ENCODE results near the gene ARHGAP6. TPM values are rescaled to one million over a fixed set of nuclear protein-coding genes. Genes with fewer than 3 reads are reported as not detected.

Gene ARHGAP6
- total and polyA plus RNA-seq, 4 donors: 6.0 to 18.2 (median 12.3) TPM

- Histone ChIP-seq H3K4me1 (ENCODE audit: control insufficient read depth in 5 of 5, insufficient read depth in 5 of 5, low read length in 5 of 5) (peaks cover 0 to 2% (median 0%) of the 10 kb centered on the region in 5 donors), H3K36me3 (ENCODE audit: control insufficient read depth in 4 of 4, insufficient read depth in 4 of 4, low read length in 4 of 4) (no peaks in the 10 kb centered on the region), H3K27me3 (ENCODE audit: control insufficient read depth in 3 of 3, insufficient read depth in 3 of 3, low read length in 2 of 3) (peaks cover 0 to 22% (median 6%) of the 10 kb centered on the region in 3 donors), H3K9me3 (ENCODE audit: control insufficient read depth in 4 of 4, insufficient read depth in 3 of 4, low read length in 3 of 4) (no peaks in the 10 kb centered on the region), H3K27ac (ENCODE audit: low read depth in 1 of 2, low read length in 1 of 2) (no peak overlapping the region), H3K9ac (ENCODE audit: insufficient read depth in 1 of 2, low read length in 2 of 2) (no peak overlapping the region), H3K4me3 (no peak overlapping the region)
- TF ChIP-seq CTCF (IDR thresholded peaks at IDR 0.05; ENCODE audit: control extremely low read depth, extremely low read depth): no peak
- no peak for DNase-seq
- WGBS, 2 donors: 39 to 65% methylated on average over 3 of the region's 3 CpGs
- no peak for ATAC-seq (ENCODE audit: insufficient read depth, low FRiP score)
Measured at GRCh38 chrX:11285651-11286050, 380.1 kb downstream of the ARHGAP6 start.

GRCh38 chrX:11282043-11282442 lies 383.7 kb downstream of the ARHGAP6 start:
- DNase-seq (no peak), ATAC-seq (ENCODE audit: insufficient read depth, low FRiP score) (no peak)
- Histone ChIP-seq H3K4me1 (ENCODE audit: control insufficient read depth in 5 of 5, insufficient read depth in 5 of 5, low read length in 5 of 5) (no peaks in the 10 kb centered on the region), H3K27me3 (ENCODE audit: control insufficient read depth in 3 of 3, insufficient read depth in 3 of 3, low read length in 2 of 3) (peaks cover 0 to 27% (median 10%) of the 10 kb centered on the region in 3 donors), H3K4me3 (no peak overlapping the region), H3K27ac (ENCODE audit: low read depth in 1 of 2, low read length in 1 of 2) (no peak overlapping the region), H3K36me3 (ENCODE audit: control insufficient read depth in 4 of 4, insufficient read depth in 4 of 4, low read length in 4 of 4) (no peaks in the 10 kb centered on the region), H3K9ac (ENCODE audit: insufficient read depth in 1 of 2, low read length in 2 of 2) (no peak overlapping the region), H3K9me3 (ENCODE audit: control insufficient read depth in 4 of 4, insufficient read depth in 3 of 4, low read length in 3 of 4) (no peaks in the 10 kb centered on the region)
- 33 to 64% methylated on average over 2 of the region's 2 CpGs for WGBS, 2 donors
- no peak for TF ChIP-seq CTCF (IDR thresholded peaks at IDR 0.05; ENCODE audit: control extremely low read depth, extremely low read depth)

- H3K27ac ChIP-seq (ENCODE audit: low read depth in 1 of 2, low read length in 1 of 2): no peak overlapping the region
- H3K9me3 ChIP-seq (ENCODE audit: control insufficient read depth in 4 of 4, insufficient read depth in 3 of 4, low read length in 3 of 4): no peaks in the 10 kb centered on the region
- DNase-seq (no peak), ATAC-seq (ENCODE audit: insufficient read depth, low FRiP score) (no peak)
- peaks cover 0 to 2% (median 0%) of the 10 kb centered on the region in 5 donors for H3K4me1 ChIP-seq (ENCODE audit: control insufficient read depth in 5 of 5, insufficient read depth in 5 of 5, low read length in 5 of 5)
- no peak for TF ChIP-seq CTCF (IDR thresholded peaks at IDR 0.05; ENCODE audit: control extremely low read depth, extremely low read depth)
- H3K4me3 ChIP-seq: no peak overlapping the region
- H3K36me3 ChIP-seq (ENCODE audit: control insufficient read depth in 4 of 4, insufficient read depth in 4 of 4, low read length in 4 of 4): no peaks in the 10 kb centered on the region
- 67 to 91% methylated on average over 1 of the region's 1 CpG for WGBS, 2 donors
- peaks cover 0 to 54% (median 12%) of the 10 kb centered on the region in 3 donors for H3K27me3 ChIP-seq (ENCODE audit: control insufficient read depth in 3 of 3, insufficient read depth in 3 of 3, low read length in 2 of 3)
- no peak overlapping the region for H3K9ac ChIP-seq (ENCODE audit: insufficient read depth in 1 of 2, low read length in 2 of 2)
Measured at GRCh38 chrX:11273544-11273943, 392.2 kb downstream of the ARHGAP6 start.

GRCh38 chrX:11272863-11273262 lies 392.9 kb downstream of the ARHGAP6 start:
- peaks cover 0 to 2% (median 0%) of the 10 kb centered on the region in 5 donors for H3K4me1 ChIP-seq (ENCODE audit: control insufficient read depth in 5 of 5, insufficient read depth in 5 of 5, low read length in 5 of 5)

More at GRCh38 chrX:11272863-11273262, 392.9 kb downstream of the ARHGAP6 start:
- no peaks in the 10 kb centered on the region for H3K9me3 ChIP-seq (ENCODE audit: control insufficient read depth in 4 of 4, insufficient read depth in 3 of 4, low read length in 3 of 4)
- 72 to 90% methylated on average over 5 of the region's 5 CpGs for WGBS, 2 donors
- no peak overlapping the region for H3K9ac ChIP-seq (ENCODE audit: insufficient read depth in 1 of 2, low read length in 2 of 2)
- H3K27me3 ChIP-seq (ENCODE audit: control insufficient read depth in 3 of 3, insufficient read depth in 3 of 3, low read length in 2 of 3): peaks cover 0 to 52% (median 17%) of the 10 kb centered on the region in 3 donors
- ATAC-seq (ENCODE audit: insufficient read depth, low FRiP score) (no peak), DNase-seq (no peak)
- H3K4me3 ChIP-seq: no peak overlapping the region
- H3K36me3 ChIP-seq (ENCODE audit: control insufficient read depth in 4 of 4, insufficient read depth in 4 of 4, low read length in 4 of 4): no peaks in the 10 kb centered on the region
- TF ChIP-seq CTCF (IDR thresholded peaks at IDR 0.05; ENCODE audit: control extremely low read depth, extremely low read depth): no peak
- H3K27ac ChIP-seq (ENCODE audit: low read depth in 1 of 2, low read length in 1 of 2): no peak overlapping the region

All from lung (tissue), 12 donors.